Measurements from ENCODE around the gene GNE.

GRCh38 chr9:36207546-36208012 is 50.7 kb downstream of the GNE start:
- TF ChIP-seq ZNF777 (CRISPR knock-in tag; IDR thresholded peaks at IDR 0.05): no peak
- TF ChIP-seq ZSCAN9 (CRISPR knock-in tag; IDR thresholded peaks at IDR 0.05; ENCODE audit: borderline replicate concordance): no peak
- no peak for TF ChIP-seq MAX (IDR thresholded peaks at IDR 0.05)
- no peak for TF ChIP-seq ZNF562 (CRISPR knock-in tag; IDR thresholded peaks at IDR 0.05; ENCODE audit: borderline replicate concordance)
- no peak for TF ChIP-seq ARID2 (CRISPR knock-in tag; IDR thresholded peaks at IDR 0.05; ENCODE audit: borderline replicate concordance)
- TF ChIP-seq ZNF691 (CRISPR knock-in tag; IDR thresholded peaks at IDR 0.05; ENCODE audit: borderline replicate concordance, low read depth): no peak
- TF ChIP-seq ZNF639 (CRISPR knock-in tag; conservative IDR thresholded peaks at IDR 0.05): no peak
- TF ChIP-seq IKZF4 (CRISPR knock-in tag; IDR thresholded peaks at IDR 0.05; ENCODE audit: borderline replicate concordance, low read depth, not compliant biosample characterization): no peak
- no peak for TF ChIP-seq CTCF (CRISPR knock-in tag; IDR thresholded peaks at IDR 0.05)
- TF ChIP-seq ZNF644 (CRISPR knock-in tag; IDR thresholded peaks at IDR 0.05; ENCODE audit: low read depth): no peak
- no peak for TF ChIP-seq NR2C2 (CRISPR knock-in tag; IDR thresholded peaks at IDR 0.05; ENCODE audit: borderline replicate concordance)
